HUDEP-2 (cell line): ENCODE data around the gene RTF1.
"Not testable (repeated sequence)": the region's sequence is repeated elsewhere in the genome, so short reads cannot be mapped to it uniquely, and the experiment has no call there.

Experiments
- DNase-seq, 76 experiments: peaks; one replicate each; lab custom pipeline; 2025; ENCODE audit not compliant: unreplicated experiment in 76 of 76; lab: John Stamatoyannopoulos, UW

Gene RTF1

GRCh38 chr15:41416742-41417417 lies at the start of gene RTF1:
RTF1 (plus strand) TSS chr15:41417095; CDS start chr15:41417116, 21 bp downstream.
- peak in 74 of 76 experiments; percentile 23 to 96 (median 88) for DNase-seq

GRCh38 chr15:41367418-41367817 lies 49.5 kb upstream of the RTF1 start:
- no peak for DNase-seq

- DNase-seq = no peak
Observed at GRCh38 chr15:41377978-41378377, 38.9 kb upstream of the RTF1 start.

- not testable (repeated sequence) for DNase-seq
Observed at GRCh38 chr15:41383974-41384749, 32.7 kb upstream of the RTF1 start.

- no peak for DNase-seq
Observed at GRCh38 chr15:41387646-41388045, 29.2 kb upstream of the RTF1 start.

GRCh38 chr15:41392659-41393058 lies 24.2 kb upstream of the RTF1 start:
- no peak for DNase-seq

DNA sequence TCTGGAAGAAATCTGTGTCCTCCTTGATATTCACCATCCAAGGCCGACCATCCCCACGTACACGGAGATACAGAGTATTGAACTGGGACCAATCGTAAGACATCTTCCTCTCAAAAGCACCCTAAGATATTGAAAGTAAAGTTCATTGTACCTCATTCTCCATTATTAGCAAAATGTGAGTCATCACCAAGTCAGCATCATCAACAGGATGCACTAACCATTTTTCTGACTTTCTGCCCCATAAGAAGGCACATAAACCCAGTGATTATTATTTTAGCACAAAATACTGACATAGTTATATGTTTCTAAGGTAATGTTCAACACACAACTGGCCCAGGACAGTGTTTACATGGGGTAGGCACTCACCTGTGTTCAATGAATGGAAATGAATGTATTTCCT lies 22.0 kb upstream of the RTF1 start:
- DNase-seq = no peak

DNA sequence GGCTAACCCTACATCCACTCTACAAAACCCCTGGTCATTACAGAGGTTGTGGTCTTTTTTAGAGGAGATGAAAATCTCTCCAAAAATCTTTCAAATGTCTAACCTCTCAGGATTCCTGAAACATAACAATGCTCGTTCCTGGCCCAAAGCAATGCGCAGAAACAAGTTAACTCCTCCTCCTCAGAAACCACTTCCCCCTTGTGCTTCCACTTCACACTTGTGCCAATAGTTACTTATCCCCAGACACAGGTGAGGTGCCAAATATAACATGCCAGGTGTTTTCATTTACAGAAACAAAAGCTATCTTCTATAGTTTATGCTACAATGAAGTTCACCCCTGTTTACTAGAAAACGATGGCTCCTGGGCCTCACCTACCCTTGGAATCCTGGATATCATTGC lies 20.8 kb upstream of the RTF1 start:
- DNase-seq = no peak

DNA sequence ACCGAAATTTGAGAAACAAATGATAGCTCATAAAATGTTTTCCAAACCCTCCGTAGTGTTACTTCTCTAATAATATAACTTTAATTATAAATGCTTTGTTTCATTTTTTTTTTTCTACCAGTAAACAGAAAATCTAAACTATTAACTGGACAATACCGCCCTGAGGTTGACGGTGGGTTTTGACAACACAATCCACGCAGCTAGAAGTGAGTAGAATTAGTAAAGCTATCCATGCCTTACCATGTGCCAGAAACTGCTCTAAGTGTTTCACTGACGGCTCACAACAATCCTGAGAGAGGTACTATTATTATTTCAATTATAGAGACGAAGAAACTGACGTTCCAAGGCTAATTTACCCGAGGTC lies 15.0 kb upstream of the RTF1 start:
- peak in 1 of 76 experiments; percentile 52 for DNase-seq

- no peak for DNase-seq
Observed at GRCh38 chr15:41407341-41407740, 9.6 kb upstream of the RTF1 start.

GRCh38 chr15:41408234-41408641 lies 8.7 kb upstream of the RTF1 start:
- DNase-seq = no peak

DNA sequence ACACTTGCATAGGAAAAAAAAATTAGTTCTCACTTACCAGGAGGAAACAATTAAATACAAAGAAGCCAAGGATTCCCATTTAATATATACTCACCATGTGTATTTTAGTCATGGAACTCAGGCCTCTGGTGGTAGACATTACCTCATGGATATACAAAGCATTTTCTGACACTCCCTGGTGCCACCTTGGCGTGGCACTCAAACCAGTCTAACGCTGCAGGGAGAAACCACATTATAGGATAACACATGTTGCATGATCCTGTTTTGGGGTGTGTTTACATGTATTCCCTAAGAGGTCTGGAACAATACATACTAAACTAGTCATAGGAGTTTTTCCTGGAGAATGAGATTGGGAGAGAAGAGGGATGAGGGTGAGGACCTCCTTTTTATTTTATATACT lies 5.9 kb upstream of the RTF1 start:
- DNase-seq = no peak

DNA sequence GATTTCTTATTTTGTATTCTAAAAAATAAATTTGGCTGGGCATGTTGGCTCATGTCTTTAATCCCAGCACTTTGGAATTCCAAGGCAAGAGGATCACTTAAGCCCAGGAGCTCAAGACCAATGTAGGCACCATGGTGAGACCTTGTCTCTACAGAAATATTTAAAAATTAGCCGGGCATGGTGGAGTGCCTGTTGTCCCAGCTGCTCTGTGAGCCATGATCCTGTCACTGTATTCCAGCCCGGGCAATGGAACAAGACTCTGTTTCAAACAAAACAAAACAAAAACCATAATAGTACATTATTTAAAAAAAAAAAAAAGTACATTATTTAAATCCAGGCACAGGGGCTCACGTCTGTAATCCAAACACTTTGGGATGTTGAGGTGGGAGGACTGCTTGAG lies 5.5 kb upstream of the RTF1 start:
- DNase-seq = no peak

DNA sequence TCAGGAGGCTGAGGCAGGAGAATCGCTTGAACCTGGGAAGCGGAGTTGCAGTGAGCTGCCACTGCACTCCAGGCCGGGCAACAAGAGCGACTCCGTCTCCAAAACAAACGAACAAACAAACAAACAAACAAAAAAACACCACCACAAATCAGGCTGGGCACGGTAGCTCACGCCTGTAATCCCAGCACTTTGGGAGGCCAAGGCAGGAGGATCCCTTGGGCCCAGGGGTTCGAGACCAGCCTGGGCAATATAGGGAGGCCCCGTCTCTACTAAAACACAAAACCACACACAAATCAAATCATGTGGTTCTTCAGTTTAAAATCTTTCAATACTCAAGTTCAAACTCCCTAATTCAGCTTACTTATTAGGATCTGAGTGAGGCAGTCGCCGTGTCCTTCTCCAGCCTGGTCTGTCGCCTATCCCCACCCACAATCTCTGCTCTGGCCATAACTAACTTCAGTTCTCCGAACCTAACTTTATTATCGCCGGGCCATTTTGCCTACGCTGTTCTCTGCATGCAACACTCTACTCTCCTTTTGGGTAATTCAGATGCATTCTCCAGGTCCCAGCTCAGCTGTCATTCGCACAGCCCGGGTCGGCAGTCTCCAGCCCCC lies 660 bp upstream of the RTF1 start:
- peak in 3 of 76 experiments; percentile 28 to 41 (median 39) for DNase-seq

- peak in 36 of 76 experiments; percentile 3 to 65 (median 29) for DNase-seq
Observed at GRCh38 chr15:41417418-41418195, 712 bp downstream of the RTF1 start.

DNA sequence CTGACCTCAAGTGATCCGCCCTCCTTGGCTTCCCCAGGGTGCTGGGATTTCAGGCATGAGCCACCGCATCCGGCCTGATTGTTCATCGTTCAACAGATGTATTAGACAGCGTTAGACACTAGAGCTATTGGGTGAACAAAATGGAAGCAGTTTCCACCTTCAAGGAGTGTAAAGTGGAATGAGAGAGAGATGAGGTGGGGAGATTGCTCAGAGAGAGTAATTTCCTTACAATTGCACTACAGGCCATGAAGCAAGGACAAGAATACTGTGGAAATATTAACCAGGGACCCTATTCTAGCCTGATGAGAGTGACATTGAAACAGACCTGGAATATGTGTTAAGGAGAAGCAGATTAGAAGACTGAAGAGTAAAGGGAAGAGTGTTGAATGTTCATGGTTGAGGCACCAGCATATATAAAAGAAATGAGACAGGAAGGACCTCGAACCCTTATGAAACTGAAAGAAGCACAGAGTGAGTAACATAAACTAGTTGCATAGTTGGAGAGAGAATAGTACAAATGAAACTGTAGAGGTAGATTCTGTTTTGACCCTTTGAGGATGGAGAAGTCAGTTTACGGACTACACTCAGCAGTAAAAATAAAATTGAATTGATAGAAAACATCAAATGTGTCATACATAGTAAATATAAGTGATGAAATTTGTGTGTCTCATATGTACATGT lies 7.2 kb downstream of the RTF1 start:
- DNase-seq = no peak

DNA sequence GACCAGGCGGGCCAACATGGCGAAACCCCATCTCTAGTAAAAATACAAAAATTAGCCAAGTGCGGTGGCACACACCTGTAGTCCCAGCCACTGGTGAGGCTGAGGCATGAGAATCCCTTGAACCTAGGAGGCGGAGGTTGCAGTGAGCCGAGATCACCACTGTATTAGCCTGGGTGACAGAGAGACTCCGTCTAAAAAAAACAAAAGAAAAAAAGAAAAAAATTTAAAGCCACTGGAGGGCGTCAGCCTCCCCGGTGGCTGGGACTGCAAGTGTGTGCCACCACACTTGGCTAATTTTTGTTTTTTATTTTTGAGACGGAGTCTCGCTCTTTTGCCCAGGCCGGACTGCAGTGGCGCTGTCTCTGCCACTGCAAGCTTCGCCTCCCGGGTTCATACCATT lies 7.9 kb downstream of the RTF1 start:
- DNase-seq = no peak

DNA sequence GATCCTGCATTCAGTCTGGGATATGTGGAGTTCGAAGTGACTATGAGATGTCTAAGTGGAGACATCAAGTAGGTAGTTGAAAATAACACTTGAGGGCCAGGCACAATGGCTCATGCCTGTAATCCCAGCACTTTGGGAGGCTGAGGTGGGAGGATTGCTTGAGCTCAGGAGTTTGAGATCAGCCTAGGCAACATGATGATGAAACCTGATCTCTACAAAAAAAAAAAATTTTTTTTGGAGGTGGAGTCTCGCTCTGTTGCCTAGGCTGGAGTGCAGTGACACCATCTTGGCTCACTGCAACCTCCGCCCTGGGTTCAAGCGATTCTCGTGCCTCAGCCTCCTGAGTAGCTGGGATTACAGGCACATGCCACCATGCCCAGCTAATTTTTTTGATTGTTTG lies 9.0 kb downstream of the RTF1 start:
- DNase-seq = not testable (repeated sequence)

DNA sequence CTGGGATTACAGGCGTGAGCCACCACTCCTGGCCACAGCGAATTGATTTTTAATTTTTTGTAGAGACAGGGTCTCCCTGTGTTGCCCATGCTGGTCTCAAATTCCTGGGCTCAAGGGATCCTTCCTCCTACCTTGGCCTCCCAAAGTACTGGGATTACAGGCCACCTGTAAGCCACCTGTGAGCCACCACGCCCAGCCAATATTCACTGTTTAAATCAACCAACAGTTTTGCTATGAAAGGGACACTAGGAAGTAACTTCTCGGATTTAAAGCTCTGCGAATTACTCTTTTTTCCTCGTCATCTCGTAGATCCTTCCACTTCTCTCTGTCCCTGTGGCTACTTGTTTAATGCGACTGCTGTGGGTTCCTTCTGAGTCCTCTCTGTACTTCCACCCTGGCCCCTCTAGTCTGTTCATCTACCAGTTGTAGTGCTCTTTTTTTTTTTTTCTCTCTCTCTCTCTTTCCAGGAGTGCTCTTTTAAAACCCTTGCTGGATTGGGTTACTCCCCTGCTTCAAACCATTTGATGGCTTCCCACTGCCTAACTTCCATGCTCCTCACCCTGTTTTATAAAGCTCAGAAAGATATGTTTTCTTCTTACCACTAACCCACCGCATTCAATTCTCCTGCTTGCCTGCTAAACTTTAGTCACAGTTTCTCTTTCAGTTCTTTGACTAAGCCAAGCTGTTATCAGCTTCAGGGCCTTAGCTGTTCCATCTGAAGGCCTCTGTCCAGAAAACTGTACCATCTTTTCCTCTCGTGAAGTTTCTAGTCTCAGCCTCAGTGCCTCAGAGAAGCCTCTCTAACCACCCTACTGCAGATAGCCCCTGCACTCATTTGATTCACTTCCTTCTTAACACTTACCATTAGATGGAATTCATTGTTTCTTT lies 12.4 kb downstream of the RTF1 start:
- DNase-seq = no peak
